Measurements from ENCODE around the gene GNA15. TPM values are rescaled to one million over a fixed set of nuclear protein-coding genes. Genes with fewer than 3 reads are reported as not detected.

Gene GNA15
- total RNA-seq, 1 donor from 2014 or later: not detected

- H3K36me3 Mint-ChIP-seq (ENCODE audit: low read depth, unreplicated experiment): no peaks in the 10 kb centered on the region
- H3K9me3 Mint-ChIP-seq (ENCODE audit: unreplicated experiment): no peaks in the 10 kb centered on the region
- peak; percentile 69 for TF ChIP-seq CTCF (IDR thresholded peaks at IDR 0.05; ENCODE audit: unreplicated experiment)
- H3K27ac Mint-ChIP-seq (ENCODE audit: unreplicated experiment): no peak overlapping the region
- DNase-seq (ENCODE audit: low spot score): peak; percentile 72
- H3K27me3 Mint-ChIP-seq (ENCODE audit: unreplicated experiment): peaks cover 6% of the 10 kb centered on the region
- H3K4me1 Mint-ChIP-seq (ENCODE audit: unreplicated experiment): no peaks in the 10 kb centered on the region
- H3K4me3 Mint-ChIP-seq (ENCODE audit: unreplicated experiment): no peak overlapping the region
These were observed 9.8 kb upstream of the GNA15 start for GRCh38 chr19:3125900-3126524.

- no peak for DNase-seq (ENCODE audit: low spot score)
- Mint-ChIP-seq H3K4me1 (ENCODE audit: unreplicated experiment) (no peaks in the 10 kb centered on the region), H3K4me3 (ENCODE audit: unreplicated experiment) (no peak overlapping the region), H3K27me3 (ENCODE audit: unreplicated experiment) (peaks cover 6% of the 10 kb centered on the region), H3K36me3 (ENCODE audit: low read depth, unreplicated experiment) (no peaks in the 10 kb centered on the region), H3K27ac (ENCODE audit: unreplicated experiment) (no peak overlapping the region), H3K9me3 (ENCODE audit: unreplicated experiment) (no peaks in the 10 kb centered on the region)
- TF ChIP-seq CTCF (IDR thresholded peaks at IDR 0.05; ENCODE audit: unreplicated experiment): peak; percentile 67
These were observed 6.7 kb upstream of the GNA15 start for GRCh38 chr19:3129112-3129511.

GRCh38 chr19:3131168-3131567 is 4.7 kb upstream of the GNA15 start:
- Mint-ChIP-seq H3K4me1 (ENCODE audit: unreplicated experiment) (no peaks in the 10 kb centered on the region), H3K9me3 (ENCODE audit: unreplicated experiment) (no peaks in the 10 kb centered on the region), H3K36me3 (ENCODE audit: low read depth, unreplicated experiment) (no peaks in the 10 kb centered on the region), H3K27me3 (ENCODE audit: unreplicated experiment) (peaks cover 2% of the 10 kb centered on the region), H3K4me3 (ENCODE audit: unreplicated experiment) (no peak overlapping the region), H3K27ac (ENCODE audit: unreplicated experiment) (no peak overlapping the region)
- TF ChIP-seq CTCF (IDR thresholded peaks at IDR 0.05; ENCODE audit: unreplicated experiment): no peak
- no peak for DNase-seq (ENCODE audit: low spot score)

- no peaks in the 10 kb centered on the region for H3K36me3 Mint-ChIP-seq (ENCODE audit: low read depth, unreplicated experiment)
- DNase-seq (ENCODE audit: low spot score): no peak
- no peaks in the 10 kb centered on the region for H3K9me3 Mint-ChIP-seq (ENCODE audit: unreplicated experiment)
- no peak for TF ChIP-seq CTCF (IDR thresholded peaks at IDR 0.05; ENCODE audit: unreplicated experiment)
- H3K4me1 Mint-ChIP-seq (ENCODE audit: unreplicated experiment): peaks cover 3% of the 10 kb centered on the region
- no peak overlapping the region for H3K27ac Mint-ChIP-seq (ENCODE audit: unreplicated experiment)
- H3K4me3 Mint-ChIP-seq (ENCODE audit: unreplicated experiment): no peak overlapping the region
- peaks cover 2% of the 10 kb centered on the region for H3K27me3 Mint-ChIP-seq (ENCODE audit: unreplicated experiment)
These were observed 2.7 kb upstream of the GNA15 start for GRCh38 chr19:3132971-3133792.

GRCh38 chr19:3133793-3134116 is 2.1 kb upstream of the GNA15 start:
- no peak overlapping the region for H3K27ac Mint-ChIP-seq (ENCODE audit: unreplicated experiment)
- TF ChIP-seq CTCF (IDR thresholded peaks at IDR 0.05; ENCODE audit: unreplicated experiment): no peak
- no peak for DNase-seq (ENCODE audit: low spot score)
- H3K4me3 Mint-ChIP-seq (ENCODE audit: unreplicated experiment): no peak overlapping the region
- peaks cover 3% of the 10 kb centered on the region for H3K4me1 Mint-ChIP-seq (ENCODE audit: unreplicated experiment)
- peaks cover 2% of the 10 kb centered on the region for H3K27me3 Mint-ChIP-seq (ENCODE audit: unreplicated experiment)
- H3K36me3 Mint-ChIP-seq (ENCODE audit: low read depth, unreplicated experiment): no peaks in the 10 kb centered on the region
- no peaks in the 10 kb centered on the region for H3K9me3 Mint-ChIP-seq (ENCODE audit: unreplicated experiment)
